NCI-H2196 treated with DMSO at 0.1 percent for 48 hours (cell line): ENCODE results near the gene RIC8B.

Experiments used
- DNase-seq: peaks from one replicate; lab custom pipeline; 2025; ENCODE audit not compliant: unreplicated experiment; lab: John Stamatoyannopoulos, UW

The RIC8B gene

DNA sequence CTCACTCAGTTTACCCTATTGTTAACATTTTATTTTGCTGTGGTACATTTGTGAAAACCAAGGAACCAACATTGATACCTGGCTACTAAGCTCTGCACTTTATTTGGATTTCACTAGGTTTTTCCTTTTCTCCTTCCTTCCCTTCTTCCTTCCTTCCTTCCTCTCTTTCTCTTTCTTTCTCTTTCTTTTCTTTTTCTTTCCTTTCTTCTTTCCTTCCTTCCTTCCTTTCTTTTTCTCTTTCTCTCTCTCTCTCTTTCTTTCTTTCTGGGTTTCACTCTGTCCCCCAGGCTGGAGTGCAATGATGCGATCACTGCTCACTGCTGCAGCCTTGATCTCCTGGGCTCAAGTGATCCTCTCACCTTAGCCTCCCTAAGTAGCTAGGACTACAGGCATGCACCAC lies 152.2 kb downstream of the RIC8B start:
- no peak for DNase-seq

DNA sequence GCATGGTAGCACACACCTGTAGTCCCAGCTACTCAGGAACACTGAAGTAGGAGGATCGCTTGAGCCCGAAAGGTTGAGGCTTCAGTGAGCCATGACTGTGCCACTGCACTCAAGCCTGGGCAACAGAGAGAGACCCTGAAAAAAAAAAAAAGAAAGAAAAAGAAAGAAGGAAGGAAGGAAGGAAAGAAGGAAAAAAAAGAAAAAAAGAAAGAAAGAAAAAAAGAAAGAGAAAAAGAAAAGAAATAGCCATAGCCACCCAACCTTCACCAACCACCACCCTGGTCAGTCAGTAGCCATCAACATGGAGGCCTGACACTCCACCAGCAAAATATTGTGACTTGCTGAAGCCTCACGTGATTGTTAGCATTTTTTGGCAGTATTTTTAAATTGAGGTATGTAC lies 159.8 kb downstream of the RIC8B start:
- DNase-seq = no peak
